T-helper 2 cell (primary cell): ENCODE measurements around the gene TULP4.
"Not testable (repeated sequence)": the region's sequence is repeated elsewhere in the genome, so short reads cannot be mapped to it uniquely, and the experiment has no call there.

ENCODE experiments used
- DNase-seq, 5 experiments: peaks; one replicate each; pipeline versions ENCODE4 v3.0.0 to v3.0.0-alpha.2; 2012 to 2022

TULP4 gene

DNA sequence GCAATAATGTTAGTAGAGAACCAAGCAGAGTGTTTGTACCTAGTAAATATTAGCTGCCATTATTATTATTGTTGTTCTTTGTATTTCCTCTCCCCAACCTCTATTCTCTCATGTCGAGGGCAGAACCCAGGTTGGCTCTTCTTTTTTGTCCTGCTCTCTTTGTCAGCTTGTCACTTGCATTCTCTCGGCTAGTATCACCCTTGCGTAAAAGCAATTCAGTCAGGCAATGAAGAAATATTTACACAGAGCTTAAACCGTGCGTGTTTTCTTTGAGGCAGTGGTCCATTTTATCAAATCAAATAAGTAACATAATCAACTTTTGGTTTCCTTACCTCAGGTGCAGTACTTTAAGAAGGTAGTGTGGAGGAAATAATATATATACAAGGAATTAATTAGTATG is 83.9 kb downstream of the TULP4 start:
- DNase-seq, result no peak

DNA sequence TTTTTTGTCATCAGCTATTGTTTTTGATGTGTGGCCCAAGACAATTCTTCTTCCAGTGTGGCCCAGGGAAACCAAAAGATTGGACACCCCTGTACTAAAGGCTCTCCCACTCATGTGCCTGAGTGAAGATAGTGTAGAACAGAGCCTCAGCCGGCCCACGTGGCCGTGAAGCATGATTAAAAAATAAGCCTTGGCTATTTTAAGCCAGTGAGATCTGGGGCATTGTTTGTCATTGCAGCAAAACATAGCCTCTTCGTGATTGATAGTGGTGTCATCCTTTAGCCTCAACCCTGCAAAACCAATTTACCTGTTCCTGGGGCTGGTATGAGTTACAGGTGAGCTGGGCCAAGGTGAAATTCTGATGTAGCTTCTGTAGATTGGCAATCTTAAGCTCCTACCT is 85.3 kb downstream of the TULP4 start:
- DNase-seq, result no peak

DNA sequence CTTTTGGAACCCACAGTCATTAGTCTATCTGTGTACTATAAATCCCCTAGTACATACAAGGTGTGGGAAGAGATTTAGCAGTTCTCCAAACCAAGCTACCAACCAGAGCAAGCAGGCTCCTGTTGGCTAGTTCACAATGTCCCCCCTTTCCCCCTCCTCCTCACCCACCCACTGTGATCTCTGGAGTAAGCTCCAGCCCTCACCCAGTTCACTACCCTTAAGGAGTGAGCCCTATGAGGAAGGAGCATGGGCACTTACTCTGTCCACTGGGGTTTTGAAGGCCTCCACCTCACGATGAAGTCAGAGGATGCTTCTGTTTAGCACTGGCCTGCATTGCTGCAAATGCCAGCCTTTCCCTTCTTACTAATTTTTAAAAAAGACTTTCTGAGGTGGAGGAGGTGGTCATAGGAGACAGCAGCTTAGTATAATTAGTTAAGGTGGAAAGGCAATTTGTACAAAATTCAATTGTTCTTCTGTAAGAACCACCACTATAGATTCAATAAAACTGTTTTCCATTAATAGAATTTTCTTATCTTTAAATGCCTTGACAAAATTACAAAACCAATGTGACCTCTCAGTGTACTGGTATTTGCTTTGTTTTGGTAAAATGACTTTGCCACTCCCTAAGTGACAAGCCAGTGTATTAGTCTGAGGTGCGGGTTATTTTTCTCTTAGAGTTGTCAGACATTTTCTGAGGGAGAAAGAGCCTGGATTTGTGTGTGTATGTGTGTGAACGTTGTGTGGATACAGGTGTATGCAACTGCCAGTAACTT is 86.2 kb downstream of the TULP4 start:
- DNase-seq, result no peak

- no peak for DNase-seq
These were observed 86.9 kb downstream of the TULP4 start for GRCh38 chr6:158399040-158399700.

DNA sequence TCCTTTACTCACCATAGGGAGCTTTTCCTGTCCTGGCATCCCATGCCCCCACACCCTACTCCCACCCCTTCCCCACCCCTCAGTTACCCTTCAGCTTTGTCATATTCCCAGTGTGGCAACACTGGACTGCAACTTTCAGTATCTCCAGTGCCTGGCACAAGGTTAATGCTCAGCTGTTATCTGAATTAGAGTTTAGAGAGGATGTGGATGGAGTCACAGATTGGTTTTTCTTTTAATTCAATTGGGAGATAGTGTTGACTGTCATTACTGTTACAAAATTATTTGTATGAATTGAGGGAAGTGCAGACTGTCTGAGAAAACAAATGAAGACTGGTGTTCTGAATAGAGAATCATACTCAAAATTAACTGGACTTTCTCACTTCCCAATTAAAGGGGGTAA is 89.9 kb downstream of the TULP4 start:
- DNase-seq, result no peak

- not testable (repeated sequence) for DNase-seq
These were observed 93.1 kb downstream of the TULP4 start for GRCh38 chr6:158405321-158405831.

DNA sequence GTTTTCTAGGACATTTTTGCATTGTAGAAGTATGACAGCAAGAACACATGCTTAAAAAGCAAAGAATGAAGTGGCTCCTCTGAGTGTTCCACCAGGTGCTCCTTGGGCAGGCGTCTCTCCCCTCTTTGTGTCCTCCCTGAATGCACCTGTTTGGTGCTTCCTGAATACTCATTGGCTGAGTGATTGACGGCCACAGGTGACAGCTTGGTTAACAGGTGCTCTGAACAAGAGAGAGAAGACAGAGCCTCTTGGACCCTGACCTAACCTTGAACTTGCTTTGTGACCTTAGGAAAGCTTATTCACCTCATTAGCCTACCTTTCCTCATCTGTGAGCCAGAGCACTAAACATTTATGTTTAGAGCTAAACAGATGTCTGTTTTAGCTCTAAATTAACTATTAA is 93.7 kb downstream of the TULP4 start:
- DNase-seq, result no peak

- DNase-seq, result no peak
These were observed 94.5 kb downstream of the TULP4 start for GRCh38 chr6:158406736-158407135.

GRCh38 chr6:158408013-158408412 is 95.7 kb downstream of the TULP4 start:
- DNase-seq, result no peak

GRCh38 chr6:158408552-158409130 is 96.4 kb downstream of the TULP4 start:
- DNase-seq, result no peak

DNA sequence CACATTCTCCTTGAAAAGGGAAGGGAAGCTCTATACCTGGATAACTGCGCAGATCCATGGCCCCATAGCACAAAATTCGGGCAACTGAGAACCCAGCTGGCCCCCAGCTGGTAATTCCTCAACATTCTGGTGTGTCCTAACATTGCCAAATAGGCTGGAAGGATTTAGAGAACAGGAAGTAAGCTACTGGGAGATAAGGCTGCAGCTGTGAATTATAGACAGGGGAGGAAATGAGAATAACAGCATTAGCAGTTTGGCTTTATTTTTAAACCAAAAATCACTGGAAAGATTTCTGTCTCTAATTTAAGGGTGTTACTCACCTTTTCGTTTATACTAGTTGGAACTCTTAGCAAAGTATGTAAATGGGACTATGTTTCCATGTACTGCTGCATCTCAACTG is 97.2 kb downstream of the TULP4 start:
- DNase-seq, result no peak

DNA sequence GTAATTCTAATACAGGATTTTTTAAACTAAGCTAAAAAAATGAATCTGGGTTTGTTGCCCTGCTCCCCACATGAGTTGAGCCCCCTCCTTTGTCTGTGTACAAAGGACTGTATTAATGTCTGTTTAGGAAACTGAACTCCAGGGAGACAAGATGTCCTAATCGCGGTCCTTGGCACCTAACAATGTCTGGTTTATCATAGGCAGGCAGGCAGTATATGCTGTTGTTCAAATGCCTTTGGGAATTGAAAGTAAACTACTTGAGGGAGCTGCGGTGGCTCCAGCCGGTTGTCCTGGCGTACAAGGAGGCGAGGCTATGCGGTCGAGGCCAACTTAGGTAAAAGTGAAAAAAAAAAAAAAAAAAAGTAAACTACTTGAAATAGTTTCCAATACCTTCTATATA is 98.5 kb downstream of the TULP4 start:
- no peak for DNase-seq

GRCh38 chr6:158411998-158412397 is 99.7 kb downstream of the TULP4 start:
- no peak for DNase-seq

DNA sequence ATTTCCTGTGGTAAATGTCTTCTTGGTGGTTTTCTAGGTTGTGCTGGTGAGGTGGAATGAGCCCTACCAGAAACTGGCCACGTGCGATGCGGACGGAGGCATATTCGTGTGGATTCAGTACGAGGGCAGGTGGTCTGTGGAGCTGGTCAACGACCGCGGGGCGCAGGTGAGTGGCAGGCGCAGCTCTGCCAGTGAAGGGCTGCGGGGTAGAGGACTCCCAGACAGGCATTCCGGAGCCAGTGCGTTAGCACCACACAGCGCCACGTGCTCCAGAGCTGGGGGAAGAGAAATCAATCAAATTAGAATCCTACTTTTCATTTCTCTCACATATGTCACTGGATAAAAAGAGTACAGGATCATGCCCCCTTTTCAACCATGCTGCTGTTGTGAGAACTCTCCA is 100.8 kb downstream of the TULP4 start:
- no peak for DNase-seq

DNA sequence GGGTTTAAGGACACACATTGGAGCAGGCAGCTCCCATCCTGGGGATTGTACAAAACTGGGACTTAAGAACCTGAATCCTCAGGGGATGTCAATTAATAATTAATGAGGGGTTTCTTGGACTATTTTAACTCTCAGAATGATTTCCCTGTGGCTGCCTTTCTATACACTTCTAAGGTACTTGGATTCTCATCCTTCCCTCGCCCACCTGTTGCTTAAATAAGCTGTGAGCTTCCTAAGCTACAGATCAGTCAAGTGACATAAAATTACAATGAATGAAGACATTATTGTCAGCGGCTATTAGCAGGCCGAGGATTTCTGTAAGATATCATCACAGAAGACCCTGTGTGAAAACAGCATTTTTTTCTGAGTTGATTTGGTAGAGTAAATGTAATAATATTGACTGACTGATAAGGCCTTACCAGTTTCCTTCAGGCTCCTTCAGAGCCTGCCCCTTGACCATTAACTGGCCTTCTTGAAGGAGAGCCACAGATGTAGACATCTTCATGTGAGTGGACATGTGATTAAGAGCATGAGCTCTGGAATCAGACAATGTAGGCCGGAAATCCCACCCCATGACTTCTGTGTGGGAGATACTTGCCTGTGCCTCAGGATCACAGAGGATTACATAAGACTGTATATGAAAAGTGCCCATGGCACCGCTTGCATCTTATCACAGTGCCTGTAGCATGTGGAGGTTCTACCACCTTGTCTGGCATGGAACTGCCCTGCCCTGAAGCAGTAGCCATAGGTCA is 101.7 kb downstream of the TULP4 start:
- no peak for DNase-seq

GRCh38 chr6:158414851-158415262 is 102.6 kb downstream of the TULP4 start:
- no peak for DNase-seq

DNA sequence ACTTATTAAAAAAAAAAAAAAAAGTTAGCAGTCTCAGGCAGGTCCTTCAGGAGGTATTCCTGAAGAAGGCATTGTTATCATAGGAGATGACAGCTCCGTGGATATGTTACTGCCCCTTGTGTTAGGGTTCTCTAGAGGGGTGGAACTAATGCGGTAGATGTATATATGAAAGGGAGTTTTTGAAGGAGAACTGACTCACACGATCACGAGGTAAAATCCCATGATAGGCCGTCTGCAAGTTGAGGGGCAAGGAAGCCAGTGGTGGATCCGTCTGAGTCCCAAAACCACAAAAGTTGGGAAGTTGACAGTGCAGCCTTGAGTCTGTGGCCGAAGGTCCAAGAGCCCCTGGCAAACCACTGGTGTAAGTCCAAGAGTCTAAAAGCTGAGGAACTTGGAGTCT is 103.4 kb downstream of the TULP4 start:
- no peak for DNase-seq

DNA sequence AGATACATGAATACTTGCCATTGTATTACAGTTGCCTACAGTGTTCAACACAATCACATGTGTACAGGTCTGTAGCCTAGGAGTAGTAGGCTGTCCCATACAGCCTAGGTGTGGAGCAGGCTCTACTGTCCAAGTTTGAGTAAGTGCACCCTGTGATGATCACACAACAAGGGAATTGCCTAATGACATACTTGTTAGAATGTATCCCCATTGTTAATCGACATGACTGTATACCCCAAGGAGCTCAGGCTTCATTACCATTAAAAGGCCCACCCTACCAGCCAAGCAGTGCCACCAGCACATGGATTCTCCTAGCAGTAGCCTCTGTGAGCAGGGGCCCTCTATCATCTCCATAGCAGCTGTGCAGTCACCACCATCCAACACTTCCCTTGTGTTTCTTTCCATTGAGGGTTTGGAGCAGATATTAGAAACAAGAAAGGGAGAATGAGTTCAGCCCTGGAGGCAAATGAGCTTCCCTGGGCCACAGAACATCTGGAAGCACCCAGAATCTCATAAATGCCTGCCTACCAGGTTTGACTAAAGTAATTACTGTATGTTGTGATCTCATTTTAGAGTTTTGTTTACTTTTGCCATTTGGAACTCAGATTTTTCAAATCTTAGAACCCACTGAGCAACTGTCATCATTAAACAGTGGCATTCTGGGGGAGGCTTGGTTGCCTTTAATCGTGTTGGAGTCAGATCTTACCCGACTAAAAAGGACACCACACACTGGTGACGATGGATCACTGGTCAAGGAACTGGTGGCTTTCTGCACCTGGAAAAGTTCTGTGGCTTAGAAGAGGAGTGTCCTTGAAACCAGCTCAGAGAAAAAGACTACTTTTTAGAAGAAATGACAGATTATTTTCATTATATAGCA is 104.9 kb downstream of the TULP4 start:
- no peak for DNase-seq

- no peak for DNase-seq
These were observed 105.5 kb downstream of the TULP4 start for GRCh38 chr6:158417760-158418098.

- no peak for DNase-seq
These were observed 106.2 kb downstream of the TULP4 start for GRCh38 chr6:158418501-158418900.

- no peak for DNase-seq
These were observed 107.2 kb downstream of the TULP4 start for GRCh38 chr6:158419339-158419909.

DNA sequence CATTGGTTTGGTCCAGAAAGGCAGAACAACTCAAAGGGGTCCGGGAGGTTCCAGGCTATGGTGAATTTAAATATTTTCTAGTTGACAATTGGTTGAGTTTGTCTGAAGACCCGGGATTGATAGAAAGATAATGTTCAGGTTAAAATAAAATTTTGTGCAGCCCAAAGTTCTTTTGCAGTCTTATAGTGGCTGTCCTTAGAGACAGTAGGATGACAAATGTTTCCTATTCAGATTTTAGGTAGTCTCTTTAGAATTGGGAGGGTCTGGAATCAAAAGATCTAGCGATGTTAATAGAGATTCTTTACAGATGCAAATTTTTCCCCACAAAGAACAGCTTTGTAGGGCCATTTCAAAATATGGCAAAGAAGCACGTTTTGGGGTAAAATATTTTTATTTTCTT is 109.1 kb downstream of the TULP4 start:
- no peak for DNase-seq
